Skeletal muscle cell (primary cell): ENCODE results near the gene NDUFV1.
"Not testable (repeated sequence)": the region's sequence is repeated elsewhere in the genome, so short reads cannot be mapped to it uniquely, and the experiment has no call there.

Experiments
- DNase-seq: peaks from one replicate; pipeline ENCODE4 v3.0.0-alpha.2; 2010; ENCODE audit warnings: low read depth
- H3K4me3 ChIP-seq: 2 replicates; pipeline ENCODE4 v1.5.1; 2011; ENCODE audit warnings: low read depth, mild to moderate bottlenecking, control low read depth, low read length, moderate library complexity

The NDUFV1 gene

DNA sequence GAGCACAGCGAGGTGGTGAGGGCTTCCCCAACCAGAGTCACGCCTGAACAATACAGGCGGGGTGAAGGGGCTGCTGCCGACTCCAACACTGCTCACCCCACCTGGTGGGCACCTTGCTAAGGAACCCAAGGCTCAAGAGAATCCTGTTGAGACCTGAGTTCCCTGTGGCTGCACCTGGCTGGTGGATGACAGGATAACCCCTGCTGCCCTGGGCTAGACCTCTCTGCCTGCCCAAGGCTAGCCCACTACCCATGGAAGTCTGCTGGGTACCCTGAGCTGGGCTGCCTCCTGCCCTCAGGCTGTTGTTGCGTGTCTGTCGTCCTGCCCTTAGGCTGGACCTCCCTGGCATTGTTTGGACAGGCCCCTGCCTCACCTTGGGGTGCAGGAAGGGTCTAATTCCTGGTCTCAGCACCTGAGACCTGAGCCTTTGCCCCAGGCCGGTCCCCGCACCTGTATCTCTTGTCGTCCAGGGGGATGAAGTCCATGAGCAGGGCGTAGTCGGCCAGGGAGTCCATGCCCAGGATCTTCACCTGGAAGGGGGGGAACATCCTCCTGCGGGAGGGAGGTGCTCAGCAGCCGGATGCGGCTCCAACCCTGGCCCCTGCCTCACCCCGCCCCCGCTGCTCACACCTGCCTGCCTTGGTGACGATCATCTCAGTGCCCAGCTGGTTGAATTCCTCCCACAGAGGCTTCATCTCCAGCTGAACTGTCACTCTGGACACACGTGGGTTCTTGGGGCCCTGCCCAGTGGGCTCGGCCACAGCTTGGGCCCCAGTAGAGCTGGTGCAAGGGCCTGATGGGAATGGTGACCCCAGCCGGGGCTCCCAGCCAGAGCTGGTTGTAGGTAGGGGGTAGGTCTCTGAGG, 27.9 kb downstream of the NDUFV1 start:
- no peak overlapping the region for H3K4me3 ChIP-seq
- no peak for DNase-seq

DNA sequence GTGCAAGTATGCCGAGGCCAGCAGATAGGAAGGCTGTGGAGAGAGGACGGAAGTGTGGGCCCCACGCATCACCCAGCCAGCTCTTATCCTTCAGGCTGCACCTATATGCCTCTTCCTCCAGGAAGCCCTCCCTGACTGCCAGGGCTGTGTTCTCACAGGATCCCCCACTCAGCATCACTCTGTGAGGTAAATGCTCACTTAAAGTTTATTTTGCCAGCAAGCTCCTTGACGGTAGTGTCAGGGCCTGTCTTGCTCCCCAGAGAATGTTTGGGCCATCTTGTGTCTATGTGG, 28.4 kb downstream of the NDUFV1 start:
- no peak overlapping the region for H3K4me3 ChIP-seq
- no peak for DNase-seq

DNA sequence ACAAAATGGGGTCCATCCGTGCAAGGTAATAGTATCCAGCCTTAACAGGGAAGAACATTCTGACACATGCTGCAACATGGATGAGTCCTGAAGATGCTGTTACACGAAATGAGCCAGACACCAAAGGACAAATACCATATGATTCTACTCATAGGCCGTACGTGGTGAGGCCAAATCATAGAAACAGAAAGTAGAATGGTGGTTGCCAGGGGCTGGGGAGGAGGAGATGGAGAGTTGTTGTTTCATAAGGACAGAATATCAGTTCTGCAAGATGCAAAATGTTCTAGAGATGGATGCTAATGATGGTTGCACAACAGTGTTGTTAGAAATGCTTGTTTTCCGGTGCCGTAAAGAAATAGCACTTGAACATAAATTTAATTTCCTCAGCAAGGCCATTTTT, 30.2 kb downstream of the NDUFV1 start:
- DNase-seq, result no peak

DNA sequence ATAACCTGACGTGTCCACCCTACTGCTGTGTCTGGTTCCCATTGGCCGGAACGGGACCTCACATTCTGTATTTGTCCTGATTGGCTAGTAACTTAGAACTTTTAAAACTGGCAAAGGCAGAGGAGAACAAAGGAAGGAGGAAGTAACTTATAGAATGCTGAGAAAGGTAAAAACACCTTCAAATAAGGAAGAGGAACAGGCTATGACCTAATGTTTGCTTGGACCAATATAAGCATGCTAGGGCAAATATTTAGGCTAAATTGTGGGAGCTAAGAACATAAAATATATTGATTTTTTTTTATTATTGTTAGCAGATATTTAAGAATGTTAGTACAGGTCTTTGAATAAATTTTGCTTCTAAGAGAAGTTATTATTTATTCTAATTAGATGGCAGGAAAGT, 30.7 kb downstream of the NDUFV1 start:
- H3K4me3 ChIP-seq, DNase-seq: not testable (repeated sequence)

More for the DNA sequence above, 30.2 kb downstream of the NDUFV1 start:
- no peak overlapping the region for H3K4me3 ChIP-seq

DNA sequence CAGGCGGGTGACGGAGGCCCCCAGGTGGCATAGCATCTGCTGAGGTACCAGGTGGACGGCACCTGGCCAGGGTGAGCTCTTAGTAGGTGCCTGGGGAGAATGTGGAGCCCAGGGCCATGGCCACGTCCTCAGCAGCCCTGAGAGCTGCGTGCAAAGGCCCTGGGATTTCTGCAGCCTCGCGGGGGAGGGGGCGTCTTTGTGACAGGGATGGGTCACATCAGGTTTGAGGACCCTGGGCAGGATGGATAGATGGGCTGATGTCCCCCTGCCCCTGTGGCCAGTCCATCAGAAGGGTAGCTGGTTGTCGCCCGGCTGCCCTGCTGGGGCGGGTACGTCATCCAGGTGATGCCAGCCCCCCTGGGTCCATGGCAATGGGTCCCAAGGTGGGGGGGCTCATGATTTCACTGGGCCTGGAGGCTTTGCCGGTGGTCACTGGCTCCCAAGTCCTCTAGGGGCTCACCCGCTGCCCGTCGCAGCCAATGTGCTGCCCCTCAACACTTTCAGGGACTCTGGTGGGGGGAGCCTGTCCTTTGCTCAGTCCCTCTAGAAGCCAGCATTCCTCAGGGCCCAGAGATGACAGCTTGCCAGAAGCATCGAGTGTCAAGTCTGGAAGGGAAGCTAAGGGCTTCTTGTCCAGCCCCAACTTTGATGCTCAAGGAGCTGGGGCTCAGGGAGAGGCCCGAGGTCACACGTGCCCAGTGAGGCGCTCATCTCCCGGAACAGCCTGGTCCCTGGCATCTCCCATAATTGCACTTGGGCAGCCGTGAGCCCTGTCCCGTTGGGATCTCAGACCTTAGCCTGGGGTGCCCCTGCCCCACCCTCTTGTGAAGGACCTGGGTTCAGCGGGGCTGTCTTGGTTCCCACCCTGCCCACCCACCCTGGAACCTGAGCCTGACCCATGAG, 32.0 kb downstream of the NDUFV1 start:
- no peak for DNase-seq

DNA sequence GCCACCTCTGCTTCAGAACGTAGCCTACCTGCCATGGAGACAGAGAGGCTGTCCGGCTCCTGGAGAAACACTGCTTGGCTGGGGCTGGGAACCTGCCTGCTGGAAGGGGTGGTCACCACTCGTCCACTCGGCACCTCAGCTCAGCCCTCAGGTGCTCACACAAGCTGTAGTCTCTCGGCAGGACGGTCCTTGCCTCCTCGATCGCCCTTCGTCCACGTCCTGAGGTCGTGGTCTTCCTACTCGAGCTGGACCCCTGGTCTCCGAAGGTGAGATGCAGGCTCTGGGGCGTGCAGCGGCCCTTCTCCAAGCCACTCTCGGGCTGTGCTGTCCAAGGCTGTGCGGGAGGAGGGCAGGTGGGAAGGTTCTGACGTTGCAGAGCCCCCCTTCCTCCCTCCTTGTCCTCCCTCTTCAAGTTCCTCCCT, 32.7 kb downstream of the NDUFV1 start, which contains the start of gene TBX10:
TSS of gene TBX10 (minus strand) at position 326 of the 422 bp plus-strand sequence. CDS start at position 35, 291 bp downstream.
- no peak within 1 kb of the TSS for H3K4me3 ChIP-seq
- no peak for DNase-seq

More for the DNA sequence above, 32.0 kb downstream of the NDUFV1 start:
- no peak overlapping the region for H3K4me3 ChIP-seq

DNA sequence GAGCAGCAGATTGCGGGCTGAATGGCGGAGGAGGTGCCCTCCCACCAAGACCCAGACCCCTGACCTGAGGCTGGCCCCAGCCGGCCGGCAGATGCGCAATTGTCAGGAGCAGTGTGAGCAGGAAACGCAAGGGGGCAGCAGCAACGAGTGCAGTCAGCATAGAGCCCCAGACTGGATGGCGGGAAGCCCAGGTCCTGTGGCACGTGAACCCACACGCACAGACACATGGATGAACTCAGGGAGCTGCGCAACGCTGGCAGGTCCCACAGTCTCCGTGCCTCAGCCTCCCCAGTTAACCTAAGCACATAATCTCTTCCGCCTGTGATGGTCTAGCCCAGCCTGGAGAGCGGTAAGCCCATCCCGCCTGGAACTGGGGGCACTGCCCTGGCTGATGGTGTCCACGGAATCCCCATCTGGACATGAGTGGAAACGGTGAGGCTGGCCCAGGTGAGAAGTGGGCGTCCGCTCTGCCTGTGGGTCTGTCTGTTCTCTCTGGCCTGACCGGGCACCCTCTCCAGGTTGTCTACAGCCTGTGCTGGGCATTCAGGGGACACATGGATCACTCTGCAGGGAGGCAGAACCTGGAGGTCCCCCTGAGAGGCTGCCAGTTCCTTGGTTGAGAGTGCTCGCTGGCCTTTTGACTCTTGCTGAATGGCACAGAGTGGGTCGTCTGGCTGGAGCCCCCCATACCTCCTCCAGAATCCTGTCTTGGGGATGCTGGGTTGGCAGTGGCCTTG, 33.5 kb downstream of the NDUFV1 start:
- DNase-seq, result no peak
- no peak overlapping the region for H3K4me3 ChIP-seq

DNA sequence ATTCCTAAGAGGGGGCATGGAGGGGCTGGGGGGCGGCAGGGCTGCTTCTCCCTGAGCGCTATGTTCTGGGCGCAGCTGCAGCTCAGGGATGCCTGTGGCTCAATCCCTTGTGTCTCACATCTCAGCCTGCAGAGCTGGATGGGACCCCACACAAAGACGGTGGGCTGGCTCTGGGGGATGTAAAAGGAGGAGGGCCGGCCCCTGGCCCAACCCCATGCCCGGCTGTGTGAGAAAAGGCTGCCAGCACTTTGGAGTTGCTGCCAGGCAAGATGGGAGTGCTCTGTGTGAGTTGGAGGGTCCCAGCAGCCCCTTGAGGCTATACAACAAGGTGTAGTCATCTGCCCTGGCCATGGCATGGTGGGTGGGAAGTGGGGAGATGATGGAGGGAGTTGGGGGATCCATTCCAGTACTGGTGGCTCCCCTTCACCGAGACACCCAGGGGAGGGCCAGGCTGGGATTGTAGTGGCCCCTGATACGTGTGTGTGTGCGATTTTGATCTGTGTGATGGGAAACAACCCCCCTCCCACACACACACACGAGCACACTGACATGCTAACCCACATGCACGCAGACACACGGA, 34.1 kb downstream of the NDUFV1 start:
- DNase-seq, result no peak
- H3K4me3 ChIP-seq, result no peak overlapping the region

DNA sequence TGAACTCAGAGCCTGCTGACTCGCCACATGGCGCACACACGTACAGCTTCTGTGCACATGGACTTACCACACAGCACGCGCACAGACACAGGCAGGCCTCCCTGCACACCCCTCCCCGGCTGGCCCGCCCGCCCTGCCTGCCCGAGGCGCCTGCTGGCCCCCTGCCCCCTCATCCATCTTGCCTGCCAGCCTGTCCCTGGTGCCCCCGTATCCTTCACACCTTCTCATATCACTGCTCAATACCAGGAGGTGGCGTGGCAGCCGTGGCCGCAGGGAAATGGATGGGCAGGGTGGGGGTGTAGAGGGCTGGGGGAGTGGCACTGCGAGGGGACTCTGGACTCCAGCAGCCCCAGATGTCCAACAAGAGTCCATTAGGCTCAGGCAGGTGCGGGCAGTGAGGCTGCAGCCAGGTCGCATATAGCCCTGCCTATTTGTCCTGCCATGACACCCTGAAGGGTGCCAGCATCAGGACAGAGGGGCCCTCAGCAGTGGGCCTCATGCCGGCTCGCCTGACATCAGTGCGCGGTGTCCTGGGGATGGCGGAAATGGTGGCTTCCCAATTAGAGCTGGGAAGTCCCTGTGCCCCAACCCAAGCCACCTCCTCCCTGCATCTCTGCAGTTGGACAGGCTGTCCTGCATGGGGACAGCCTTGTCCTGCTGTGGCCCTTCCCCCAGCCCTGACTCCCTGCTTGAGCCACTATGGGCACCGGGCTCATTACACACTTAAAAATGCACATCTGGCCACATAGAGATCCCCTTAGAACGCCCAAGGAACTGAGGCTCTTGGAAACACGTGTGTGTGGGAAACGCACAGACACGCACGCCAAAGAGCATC, 34.8 kb downstream of the NDUFV1 start:
- H3K4me3 ChIP-seq, result no peak overlapping the region
- DNase-seq, result no peak

DNA sequence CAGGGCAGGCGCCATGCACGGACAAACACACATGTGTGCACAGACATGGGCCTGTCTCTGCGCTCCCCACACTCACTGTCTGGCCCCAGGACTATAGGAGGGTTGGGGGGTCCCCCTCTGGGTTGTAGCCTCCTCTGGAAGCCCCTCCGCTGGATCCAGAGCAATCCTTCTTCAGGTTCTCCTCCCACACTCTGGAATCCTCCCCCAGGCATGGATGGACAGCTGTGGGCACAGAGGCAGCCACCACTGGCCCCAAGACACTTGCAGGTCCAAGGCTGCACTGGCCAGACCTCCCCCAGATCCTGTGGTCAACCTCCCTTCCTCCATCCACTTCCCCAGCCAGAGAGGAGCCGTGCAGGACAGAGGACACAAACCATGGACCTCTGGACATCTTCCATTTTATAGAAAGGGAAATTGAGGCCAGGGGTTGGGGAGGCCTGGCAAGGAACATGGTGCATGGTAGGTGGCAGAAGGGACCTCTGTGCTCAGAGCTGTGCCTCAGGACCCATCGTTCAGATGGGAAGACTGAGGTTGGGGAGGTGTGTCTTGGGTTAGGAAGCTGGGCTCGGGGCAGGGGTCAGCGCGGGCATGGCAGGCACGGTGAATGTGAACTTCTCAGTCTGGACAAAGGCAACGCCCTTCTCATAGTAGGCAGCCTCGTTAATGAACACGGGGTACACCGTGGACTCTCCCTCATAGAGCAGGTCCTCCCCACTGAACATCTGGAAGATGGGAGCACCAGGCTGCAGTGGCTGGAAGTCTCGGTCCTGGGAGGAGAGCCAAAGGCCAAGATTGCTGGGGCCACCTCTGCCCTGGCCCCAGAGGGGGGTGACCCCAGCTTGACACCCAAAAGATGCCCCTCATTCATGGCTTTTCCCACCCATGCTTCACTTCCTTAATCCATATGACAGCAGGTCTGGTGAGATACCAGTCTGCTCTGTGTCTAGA, 35.7 kb downstream of the NDUFV1 start:
- DNase-seq, result no peak
- H3K4me3 ChIP-seq, result no peak overlapping the region

DNA sequence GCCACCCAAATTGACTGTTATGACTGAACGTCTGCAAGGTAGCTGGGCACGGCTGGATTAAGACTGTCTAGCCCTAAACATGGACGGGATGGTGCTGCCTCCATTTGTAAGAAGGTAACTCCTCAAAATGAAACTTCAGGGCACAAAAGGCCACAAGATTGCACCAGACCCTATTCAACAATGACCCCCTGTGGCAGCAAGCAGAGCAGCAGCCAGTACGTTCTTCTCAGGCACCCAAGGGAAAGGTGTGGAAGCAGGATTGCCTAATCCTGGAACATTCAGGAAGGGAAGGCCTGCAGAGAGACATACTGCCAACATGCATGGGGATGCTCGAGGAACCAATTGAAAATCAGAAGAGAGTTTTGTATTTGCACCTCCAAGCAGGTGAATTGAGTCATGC, 37.3 kb downstream of the NDUFV1 start:
- H3K4me3 ChIP-seq, result no peak overlapping the region
- DNase-seq, result no peak

DNA sequence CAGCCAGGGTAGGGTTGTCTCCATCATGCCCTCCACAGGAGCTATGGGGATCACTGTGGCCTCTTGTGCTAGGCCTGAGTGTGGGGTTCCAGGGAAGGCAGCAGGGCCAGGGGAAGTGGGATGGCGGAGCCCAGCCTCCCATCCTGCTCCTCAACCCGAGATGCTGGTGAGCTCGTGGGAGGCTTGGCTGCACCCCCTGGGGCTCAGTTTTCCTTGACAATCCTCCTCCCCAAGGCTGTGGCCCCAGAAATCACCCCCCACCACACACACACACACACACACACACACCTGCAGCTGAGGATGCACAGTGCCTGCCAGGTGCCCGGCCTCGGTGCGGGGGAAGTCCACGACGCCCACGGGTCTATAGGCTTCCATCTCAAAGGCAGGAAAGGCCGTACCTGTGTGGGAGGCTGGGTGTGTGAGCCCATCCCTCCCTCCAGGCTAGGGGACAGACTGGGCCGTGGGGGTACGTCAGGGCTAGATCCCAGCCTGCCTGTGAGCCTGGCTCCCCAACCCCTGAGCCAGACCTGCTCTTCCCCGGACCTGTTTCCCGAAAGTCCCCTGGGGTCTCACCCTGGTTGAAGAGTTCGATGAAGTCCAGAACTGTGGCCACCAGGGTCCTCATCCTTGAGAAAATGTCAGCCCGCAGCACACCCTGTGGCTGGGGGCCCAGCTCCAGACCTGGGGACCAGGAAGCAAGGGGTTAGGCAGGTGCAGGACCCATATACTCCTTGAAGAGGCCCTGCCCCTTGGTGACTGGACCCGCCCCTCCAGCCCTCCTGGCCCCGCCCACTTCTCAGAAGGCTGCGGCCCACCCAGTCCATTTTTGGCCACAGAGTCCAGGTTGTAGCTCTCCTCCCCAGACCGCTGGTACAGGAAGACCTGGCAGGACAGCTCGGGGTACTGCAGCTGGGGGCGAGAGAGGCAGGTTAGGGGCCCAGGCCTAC, 38.0 kb downstream of the NDUFV1 start:
- no peak overlapping the region for H3K4me3 ChIP-seq
- no peak for DNase-seq

DNA sequence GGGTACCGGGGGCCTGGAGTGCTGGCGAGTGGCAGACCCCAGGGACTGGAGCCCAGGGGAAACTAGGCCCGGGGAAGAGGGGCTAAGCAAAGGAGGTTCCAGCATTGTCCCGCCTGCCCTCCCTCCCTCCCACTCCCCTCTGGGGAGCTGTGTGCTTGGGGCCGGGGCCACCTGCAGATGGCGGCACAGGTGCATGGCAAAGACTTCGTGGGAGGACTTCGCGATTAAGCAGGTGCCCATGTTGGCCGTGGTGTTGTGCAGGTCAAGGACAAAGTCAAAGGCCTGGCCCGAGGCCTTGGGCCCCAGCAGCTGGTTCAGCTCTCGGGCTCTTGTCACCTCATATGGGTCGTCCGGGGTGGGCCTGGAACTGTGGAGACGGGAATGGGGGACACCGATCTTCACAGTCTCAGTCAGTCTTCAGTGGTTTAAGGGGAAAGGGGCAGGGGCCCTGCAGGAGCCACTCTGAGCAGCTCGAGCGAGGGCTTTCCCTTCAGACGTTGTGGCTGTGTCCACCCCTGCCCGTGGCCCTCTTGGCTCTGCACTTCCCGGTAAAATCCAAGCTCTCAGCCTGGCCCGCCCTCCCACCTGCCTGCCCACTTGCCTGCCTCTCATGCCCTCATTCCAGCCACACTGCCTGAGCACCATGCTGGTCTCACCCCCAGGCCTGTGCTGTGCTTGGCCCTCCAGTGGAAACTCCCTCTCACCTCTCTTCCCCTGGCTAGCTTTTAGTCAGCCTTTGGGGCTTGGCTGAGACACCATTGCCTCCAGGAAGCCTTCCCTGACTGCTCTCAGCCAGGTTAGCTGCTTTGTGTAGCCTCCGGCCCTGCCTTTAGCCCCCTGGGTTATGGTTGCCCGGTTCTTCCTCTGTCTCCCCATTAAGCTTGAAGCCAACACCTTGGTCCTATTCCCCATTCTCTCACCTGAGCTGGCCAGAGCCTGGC, 39.1 kb downstream of the NDUFV1 start:
- H3K4me3 ChIP-seq, result no peak overlapping the region
- no peak for DNase-seq

DNA sequence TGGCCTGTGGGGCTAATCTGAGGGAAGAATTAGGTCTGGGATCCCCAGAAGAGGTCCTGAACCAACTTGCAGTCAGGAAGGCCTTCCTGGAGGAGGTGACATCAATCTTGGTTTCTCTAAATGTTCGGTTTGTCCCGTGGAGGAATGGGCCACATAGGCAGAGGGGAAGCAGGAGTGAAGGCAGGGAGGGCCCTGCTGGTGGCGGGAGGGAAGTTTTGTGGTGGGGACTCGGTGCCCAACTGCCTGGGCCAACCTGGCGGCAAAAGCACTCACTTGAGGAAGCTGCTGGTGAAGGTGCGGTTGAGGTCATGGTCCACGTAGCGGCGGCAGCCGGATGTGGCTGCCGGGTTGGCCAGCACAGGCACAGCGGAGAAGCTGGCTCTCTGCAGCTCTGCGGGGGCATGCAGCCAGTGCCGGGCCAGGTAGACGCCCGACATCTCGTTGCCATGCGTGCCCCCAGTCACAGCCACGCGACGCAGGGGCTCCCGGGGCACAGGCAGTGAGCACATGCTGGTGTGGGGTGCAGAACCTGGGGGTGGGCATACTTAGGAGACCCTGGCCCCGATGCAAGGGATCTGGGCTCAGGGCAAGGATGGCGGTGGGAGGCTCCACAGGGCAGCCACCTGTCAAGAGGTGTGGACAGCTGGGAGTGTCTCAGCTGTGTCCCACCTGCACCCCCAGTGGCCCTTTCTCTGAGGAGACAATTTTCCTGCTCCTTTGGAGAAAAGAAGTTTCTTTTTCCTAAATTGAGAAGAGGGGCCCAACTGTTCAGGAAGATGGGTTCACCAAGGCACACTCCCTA, 40.0 kb downstream of the NDUFV1 start:
- H3K4me3 ChIP-seq, result no peak overlapping the region
- DNase-seq, result no peak

DNA sequence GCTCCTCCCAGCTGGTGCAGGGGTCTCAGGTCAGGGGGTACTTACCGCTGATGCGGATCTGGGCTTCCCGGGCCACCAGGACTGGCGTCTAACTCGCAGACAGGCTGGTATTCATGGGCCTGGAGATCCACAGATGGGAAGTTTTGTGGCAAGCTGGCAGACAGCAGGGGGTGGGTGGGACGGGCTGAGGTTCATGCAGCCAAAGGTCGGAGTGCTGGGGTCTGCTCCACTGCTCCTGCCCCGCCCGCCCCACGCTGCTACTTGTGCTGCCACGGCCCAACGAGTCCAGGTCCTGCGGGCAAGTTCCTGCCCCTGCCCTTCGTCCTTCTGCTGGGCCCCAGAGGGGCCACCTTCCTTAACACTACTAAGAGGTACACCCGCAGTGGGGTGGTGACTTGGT, 40.7 kb downstream of the NDUFV1 start:
- no peak for DNase-seq
- H3K4me3 ChIP-seq, result no peak overlapping the region
